Measurements from ENCODE around the gene CDC6.

Gene CDC6

DNA sequence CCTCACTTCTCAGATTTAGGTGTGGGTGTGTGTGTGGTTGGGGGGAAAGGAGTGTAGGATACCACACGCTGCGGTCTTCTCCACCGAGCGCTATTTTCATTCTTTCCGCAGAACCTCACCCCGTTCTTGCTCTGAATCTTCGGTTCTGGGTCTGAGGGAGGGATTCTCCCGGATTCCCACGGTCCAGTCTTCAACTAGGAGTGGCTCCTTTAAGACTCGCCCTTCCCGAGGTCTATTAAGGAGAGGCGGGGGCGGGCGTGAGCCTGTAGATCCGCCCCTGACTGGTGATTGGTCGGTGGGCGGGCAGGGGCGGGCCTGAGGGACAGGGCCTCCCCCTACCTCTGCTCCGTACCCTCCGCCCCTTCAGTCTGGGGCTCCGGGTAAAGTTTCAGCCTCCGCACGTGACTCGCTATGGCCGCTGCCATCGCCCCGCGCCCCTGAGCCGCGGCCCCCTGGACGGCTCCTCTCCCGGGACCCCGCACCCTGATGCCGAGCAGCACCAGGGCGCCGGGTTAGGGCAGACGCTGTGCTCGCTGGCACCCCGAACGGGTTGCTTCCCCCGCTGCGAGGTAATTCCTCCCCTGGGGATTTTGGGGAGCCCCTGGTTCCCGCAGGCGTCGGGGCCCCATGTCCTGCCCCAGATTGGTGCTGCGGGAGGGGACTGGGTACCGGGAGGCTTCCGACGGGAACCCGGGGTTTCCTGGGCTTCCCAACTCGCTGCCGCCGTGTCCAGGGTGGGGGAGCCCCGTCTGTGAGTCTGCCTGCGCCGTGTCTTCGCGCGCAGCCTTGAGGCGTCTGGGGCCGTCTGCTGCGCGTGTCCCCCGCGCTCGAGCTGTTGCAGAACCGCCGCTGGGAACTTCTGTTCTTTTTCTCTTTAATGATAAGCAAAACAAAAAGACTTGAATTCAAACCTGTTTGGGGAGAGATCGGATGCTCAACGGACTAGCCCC lies 30.5 kb downstream of the CDC6 start:
- peak; percentile 94 for DNase-seq
- in situ Hi-C loops (cut with HindIII; ENCODE audit: low pct_ligation_motif_present, low sequenced_read_pairs): loop anchor here (25.0 kb wide), 1 partner anchor 219 kb away; no protein-coding TSS in a partner anchor
- no peaks in the 10 kb centered on the region for H3K36me3 ChIP-seq (replicated peaks)
- H3K27ac ChIP-seq: peak overlapping the region; percentile 89
- TF ChIP-seq, protein P1, sequence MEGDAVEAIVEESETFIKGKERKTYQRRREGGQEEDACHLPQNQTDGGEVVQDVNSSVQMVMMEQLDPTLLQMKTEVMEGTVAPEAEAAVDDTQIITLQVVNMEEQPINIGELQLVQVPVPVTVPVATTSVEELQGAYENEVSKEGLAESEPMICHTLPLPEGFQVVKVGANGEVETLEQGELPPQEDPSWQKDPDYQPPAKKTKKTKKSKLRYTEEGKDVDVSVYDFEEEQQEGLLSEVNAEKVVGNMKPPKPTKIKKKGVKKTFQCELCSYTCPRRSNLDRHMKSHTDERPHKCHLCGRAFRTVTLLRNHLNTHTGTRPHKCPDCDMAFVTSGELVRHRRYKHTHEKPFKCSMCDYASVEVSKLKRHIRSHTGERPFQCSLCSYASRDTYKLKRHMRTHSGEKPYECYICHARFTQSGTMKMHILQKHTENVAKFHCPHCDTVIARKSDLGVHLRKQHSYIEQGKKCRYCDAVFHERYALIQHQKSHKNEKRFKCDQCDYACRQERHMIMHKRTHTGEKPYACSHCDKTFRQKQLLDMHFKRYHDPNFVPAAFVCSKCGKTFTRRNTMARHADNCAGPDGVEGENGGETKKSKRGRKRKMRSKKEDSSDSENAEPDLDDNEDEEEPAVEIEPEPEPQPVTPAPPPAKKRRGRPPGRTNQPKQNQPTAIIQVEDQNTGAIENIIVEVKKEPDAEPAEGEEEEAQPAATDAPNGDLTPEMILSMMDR (IDR thresholded peaks at IDR 0.05; ENCODE audit: low read depth, low read length, missing control alignments): no peak
- no peaks in the 10 kb centered on the region for H3K27me3 ChIP-seq (replicated peaks)
- peak overlapping the region; percentile 89 for H3K4me3 ChIP-seq (ENCODE audit: low read depth, low read length)

- in situ Hi-C loops (cut with HindIII; ENCODE audit: low pct_ligation_motif_present, low sequenced_read_pairs): loop anchor here (25.0 kb wide), 1 partner anchor 218 kb away; no protein-coding TSS in a partner anchor
- DNase-seq: no peak
- TF ChIP-seq, protein P1 (IDR thresholded peaks at IDR 0.05; ENCODE audit: low read depth, low read length, missing control alignments): peak; percentile 53
Observed at GRCh38 chr17:40318830-40319391, 31.2 kb downstream of the CDC6 start.

DNA sequence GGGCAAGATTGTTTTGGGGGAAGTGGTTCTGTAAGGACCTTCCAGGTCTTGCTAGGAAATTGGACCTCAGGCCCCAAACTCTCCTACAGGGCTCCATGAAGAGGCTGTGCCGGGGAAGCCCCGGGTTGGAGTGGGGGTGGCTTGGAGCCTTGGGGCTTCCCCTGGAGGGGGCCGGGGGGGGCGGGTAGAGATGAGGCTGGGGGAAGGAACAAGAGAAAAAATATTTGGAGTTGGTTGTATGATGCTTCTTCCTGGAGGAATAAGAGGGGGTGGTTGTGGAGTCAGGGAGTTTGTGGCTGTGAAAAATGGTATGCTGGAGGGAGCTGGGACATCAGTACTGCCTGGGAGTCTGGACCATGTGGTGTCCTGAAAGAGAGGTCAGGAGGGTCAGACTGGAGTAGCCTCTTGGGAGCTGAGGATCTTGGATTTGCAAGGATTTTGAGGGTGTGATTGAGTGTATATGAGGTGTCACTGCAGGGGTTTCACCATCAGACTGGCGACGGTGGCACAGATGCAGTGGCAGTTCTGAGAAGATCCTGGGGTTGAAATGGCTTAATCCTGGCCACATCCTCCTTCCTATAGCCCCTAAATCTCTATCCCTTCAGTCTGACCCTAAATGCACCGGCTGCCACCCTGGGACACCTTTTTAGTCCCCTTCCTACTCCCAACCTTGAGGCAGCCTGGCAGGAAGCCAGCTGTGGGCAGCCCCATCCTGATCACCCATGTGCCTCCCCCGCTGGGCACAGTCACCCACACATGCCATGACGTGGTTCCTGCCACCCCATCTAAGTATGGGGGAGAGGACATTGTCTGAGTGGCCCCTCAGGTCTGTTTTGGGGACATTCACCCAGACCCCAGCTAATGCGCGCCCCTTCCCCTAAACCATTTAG lies 32.2 kb downstream of the CDC6 start:
- no peak for DNase-seq
- in situ Hi-C loops (cut with HindIII; ENCODE audit: low pct_ligation_motif_present, low sequenced_read_pairs): loop anchor here (25.0 kb wide), 1 partner anchor 217 kb away; no protein-coding TSS in a partner anchor
- Histone ChIP-seq H3K27me3 (replicated peaks) (no peaks in the 10 kb centered on the region), H3K36me3 (replicated peaks) (no peaks in the 10 kb centered on the region), H3K27ac (no peak overlapping the region), H3K4me3 (ENCODE audit: low read depth, low read length) (peak overlapping the region; percentile 89)
- TF ChIP-seq, protein P1 (IDR thresholded peaks at IDR 0.05; ENCODE audit: low read depth, low read length, missing control alignments): no peak

More at GRCh38 chr17:40318830-40319391, 31.2 kb downstream of the CDC6 start:
- peak overlapping the region; percentile 89 for H3K4me3 ChIP-seq (ENCODE audit: low read depth, low read length)
- H3K36me3 ChIP-seq (replicated peaks): no peaks in the 10 kb centered on the region
- H3K27ac ChIP-seq: peak overlapping the region; percentile 89
- no peaks in the 10 kb centered on the region for H3K27me3 ChIP-seq (replicated peaks)

DNA sequence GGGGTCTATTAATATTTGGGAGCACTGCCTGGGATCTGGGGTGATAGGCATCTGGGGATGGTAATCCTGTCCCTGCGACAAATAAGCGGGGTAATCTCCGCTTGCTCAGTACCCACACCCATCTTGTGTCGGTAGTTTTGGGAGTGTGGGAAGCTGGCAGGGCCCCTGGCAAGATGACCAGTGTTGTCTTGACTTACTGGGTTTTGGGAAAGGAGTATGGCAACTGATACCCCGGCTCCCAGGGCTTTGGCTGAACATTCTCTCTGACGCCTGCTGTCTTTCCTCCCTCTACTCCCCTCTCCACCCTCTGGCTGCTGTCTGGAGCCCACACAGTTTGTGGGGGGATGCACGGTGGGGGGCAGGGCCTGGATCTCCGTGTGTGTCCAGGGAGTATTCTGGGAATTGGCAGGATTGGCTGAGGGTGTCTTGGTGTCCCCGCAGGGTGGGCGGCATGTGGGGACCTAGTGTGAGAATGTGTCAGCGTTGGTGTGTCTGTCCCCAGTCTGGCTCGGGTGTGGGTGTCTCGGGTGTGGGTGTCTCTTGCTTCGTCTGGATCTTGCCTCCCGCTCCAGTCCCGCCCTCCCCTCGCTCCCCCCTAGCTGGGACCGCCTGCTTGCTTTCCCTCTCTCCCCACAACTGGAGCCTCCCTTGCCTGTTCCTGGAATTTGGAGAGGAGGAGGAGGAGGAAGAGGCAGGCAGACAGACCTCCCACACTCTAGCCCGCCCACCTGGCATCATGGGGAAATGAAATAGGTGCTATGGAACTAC lies 33.3 kb downstream of the CDC6 start:
- Histone ChIP-seq H3K27ac (no peak overlapping the region), H3K4me3 (ENCODE audit: low read depth, low read length) (peak overlapping the region; percentile 5), H3K36me3 (replicated peaks) (no peaks in the 10 kb centered on the region), H3K27me3 (replicated peaks) (no peaks in the 10 kb centered on the region)
- in situ Hi-C loops (cut with HindIII; ENCODE audit: low pct_ligation_motif_present, low sequenced_read_pairs): loop anchor here (25.0 kb wide), 1 partner anchor 216 kb away; no protein-coding TSS in a partner anchor
- TF ChIP-seq, protein P1 (IDR thresholded peaks at IDR 0.05; ENCODE audit: low read depth, low read length, missing control alignments): no peak
- no peak for DNase-seq

GRCh38 chr17:40321524-40321929 lies 33.8 kb downstream of the CDC6 start:
- no peaks in the 10 kb centered on the region for H3K27me3 ChIP-seq (replicated peaks)
- no peak for DNase-seq
- TF ChIP-seq, protein P1 (IDR thresholded peaks at IDR 0.05; ENCODE audit: low read depth, low read length, missing control alignments): no peak
- in situ Hi-C loops (cut with HindIII; ENCODE audit: low pct_ligation_motif_present, low sequenced_read_pairs): loop anchor here (25.0 kb wide), 1 partner anchor 216 kb away; no protein-coding TSS in a partner anchor
- no peaks in the 10 kb centered on the region for H3K36me3 ChIP-seq (replicated peaks)
- no peak overlapping the region for H3K4me3 ChIP-seq (ENCODE audit: low read depth, low read length)
- H3K27ac ChIP-seq: peak overlapping the region; percentile 92
